BE2C (cell line): Measurements from ENCODE around the gene BTD.

Source experiments
- DNase-seq: peaks from one replicate; pipeline ENCODE4 v3.0.0-alpha.2; 2020
- H3K27me3 ChIP-seq: fragments of 250-450 bp; sonication (Bioruptor Pico); 2 replicates; pipeline ENCODE4 v1.5.1; 2020; ENCODE audit warnings: mild to moderate bottlenecking
- H3K36me3 ChIP-seq: fragments of 250-450 bp; sonication (Bioruptor Pico); 2 replicates; pipeline ENCODE4 v1.5.1; 2020; ENCODE audit warnings: mild to moderate bottlenecking
- H3K4me1 ChIP-seq: fragments of 250-450 bp; sonication (Bioruptor Pico); 2 replicates; pipeline ENCODE4 v1.5.1; 2020
- H3K4me3 ChIP-seq: 2 replicates; pipeline ENCODE4 v1.5.1; 2011; ENCODE audit warnings: low read depth, low read length
- H3K9me3 ChIP-seq: fragments of 250-450 bp; sonication (Bioruptor Pico); 2 replicates; pipeline ENCODE4 v1.5.1; 2020
- CTCF ChIP-seq: IDR thresholded peaks from 2 replicates; pipeline ENCODE4 v1.5.1; 2012; ENCODE audit warnings: mild to moderate bottlenecking, low read depth, low read length

Gene BTD

DNA sequence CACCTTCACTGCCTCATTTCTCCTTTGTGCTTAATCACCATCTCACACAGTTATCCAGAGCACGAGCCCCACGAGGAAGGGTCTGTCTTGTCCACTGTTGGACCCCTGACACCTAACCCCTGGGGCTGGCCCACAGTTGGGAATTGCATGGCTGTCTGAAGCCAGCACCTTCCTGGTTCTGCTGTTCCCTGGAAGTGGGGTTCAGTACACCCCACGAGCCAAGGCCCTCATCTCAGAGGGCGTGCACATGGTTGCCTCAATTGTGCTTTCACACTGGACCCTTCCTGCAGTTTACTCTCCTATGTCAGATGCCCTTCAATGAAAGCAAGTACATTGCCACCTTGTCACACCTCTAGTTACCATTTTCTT is 30.7 kb downstream of the BTD start:
- H3K27me3 ChIP-seq, result no peaks in the 10 kb centered on the region
- no peaks in the 10 kb centered on the region for H3K9me3 ChIP-seq
- no peak overlapping the region for H3K4me3 ChIP-seq
- DNase-seq, result no peak
- H3K4me1 ChIP-seq, result no peaks in the 10 kb centered on the region
- no peaks in the 10 kb centered on the region for H3K36me3 ChIP-seq
- no peak for TF ChIP-seq CTCF

GRCh38 chr3:15633159-15633558 is 31.6 kb downstream of the BTD start:
- Histone ChIP-seq H3K36me3 (no peaks in the 10 kb centered on the region), H3K9me3 (no peaks in the 10 kb centered on the region), H3K27me3 (no peaks in the 10 kb centered on the region), H3K4me1 (no peaks in the 10 kb centered on the region), H3K4me3 (no peak overlapping the region)
- no peak for DNase-seq
- no peak for TF ChIP-seq CTCF

DNA sequence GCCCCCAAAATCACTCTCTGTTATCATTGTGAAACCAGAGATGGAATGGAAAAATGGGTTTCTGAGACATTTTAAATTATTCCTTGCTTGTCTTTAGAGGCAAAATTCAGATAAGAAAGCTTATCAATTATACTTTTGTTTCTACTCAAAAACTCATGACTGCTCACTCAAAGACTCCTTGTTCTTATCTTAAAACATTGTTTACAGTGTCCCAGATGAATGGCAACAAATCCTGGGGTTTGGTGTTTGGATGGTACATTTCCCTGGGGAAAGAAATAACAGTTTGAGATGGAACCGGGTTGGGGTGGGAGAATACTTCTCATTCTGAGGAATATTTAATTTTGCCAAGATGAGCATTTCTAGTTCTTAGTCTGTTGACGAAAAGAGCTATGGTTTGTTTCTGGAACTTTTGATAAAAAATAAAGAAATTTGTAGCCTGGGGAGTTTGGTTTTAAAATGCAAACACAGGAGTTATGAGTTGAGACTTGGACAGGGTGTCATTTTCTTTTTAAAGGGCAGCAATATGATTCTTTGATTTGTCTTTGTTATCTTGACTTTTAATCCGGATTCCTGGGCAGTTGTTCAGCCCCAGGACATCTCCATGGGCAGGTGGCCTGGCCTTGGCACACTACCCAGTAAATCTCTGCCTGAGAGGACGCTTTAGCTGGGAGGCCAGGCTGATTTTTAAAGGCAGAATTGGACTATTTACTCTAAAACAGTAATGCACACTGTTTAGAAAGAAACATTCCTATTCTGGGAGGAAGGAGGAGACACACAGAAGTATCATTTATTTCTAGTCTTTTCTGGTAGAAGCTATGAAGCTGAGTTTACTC is 32.4 kb downstream of the BTD start:
- H3K4me1 ChIP-seq, result no peaks in the 10 kb centered on the region
- DNase-seq, result no peak
- no peaks in the 10 kb centered on the region for H3K27me3 ChIP-seq
- no peak overlapping the region for H3K4me3 ChIP-seq
- no peaks in the 10 kb centered on the region for H3K36me3 ChIP-seq
- no peak for TF ChIP-seq CTCF
- H3K9me3 ChIP-seq, result no peaks in the 10 kb centered on the region

GRCh38 chr3:15634671-15635070 is 33.1 kb downstream of the BTD start:
- TF ChIP-seq CTCF, result no peak
- Histone ChIP-seq H3K27me3 (no peaks in the 10 kb centered on the region), H3K4me3 (no peak overlapping the region), H3K9me3 (no peaks in the 10 kb centered on the region), H3K4me1 (no peaks in the 10 kb centered on the region), H3K36me3 (no peaks in the 10 kb centered on the region)
- DNase-seq, result no peak

DNA sequence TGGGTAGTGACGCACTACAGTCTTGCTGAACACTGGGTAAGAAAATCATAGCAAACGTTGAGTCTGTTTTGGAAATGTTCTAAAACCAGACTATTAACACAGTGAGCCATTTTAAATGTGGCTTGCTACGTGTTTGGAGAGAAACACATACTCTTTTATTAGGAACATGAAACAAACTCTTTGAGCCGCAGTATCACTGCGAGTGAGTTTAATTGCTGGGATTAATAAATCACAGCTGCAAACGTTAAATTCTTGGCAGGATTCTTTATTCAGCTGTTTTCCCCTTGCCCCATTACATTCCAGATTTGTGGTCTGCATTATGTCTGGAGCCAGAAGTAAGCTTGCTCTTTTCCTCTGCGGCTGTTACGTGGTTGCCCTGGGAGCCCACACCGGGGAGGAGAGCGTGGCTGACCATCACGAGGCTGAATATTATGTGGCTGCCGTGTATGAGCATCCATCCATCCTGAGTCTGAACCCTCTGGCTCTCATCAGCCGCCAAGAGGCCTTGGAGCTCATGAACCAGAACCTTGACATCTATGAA is 33.6 kb downstream of the BTD start:
- no peaks in the 10 kb centered on the region for H3K4me1 ChIP-seq
- H3K4me3 ChIP-seq, result no peak overlapping the region

More for the DNA sequence above, 33.6 kb downstream of the BTD start:
- no peak for DNase-seq
- Histone ChIP-seq H3K9me3 (no peaks in the 10 kb centered on the region), H3K36me3 (no peaks in the 10 kb centered on the region), H3K27me3 (no peaks in the 10 kb centered on the region)
- no peak for TF ChIP-seq CTCF
